ENCODE measurements around the gene EPB41. TPM values are rescaled to one million over a fixed set of nuclear protein-coding genes. Genes with fewer than 3 reads are reported as not detected.

The EPB41 gene
- total RNA-seq, 1 donor from 2014 or later, result 102 TPM

GRCh38 chr1:29094433-29094832 is 180.1 kb downstream of the EPB41 start:
- H3K4me3 Mint-ChIP-seq (ENCODE audit: low read depth), result no peak overlapping the region
- DNase-seq (ENCODE audit: low spot score, unreplicated experiment), result no peak
- H3K4me1 Mint-ChIP-seq (ENCODE audit: low read depth), result peaks cover 5% of the 10 kb centered on the region
- no peaks in the 10 kb centered on the region for H3K27me3 Mint-ChIP-seq
- no peak overlapping the region for H3K27ac Mint-ChIP-seq
- peaks cover 27% of the 10 kb centered on the region for H3K36me3 Mint-ChIP-seq (ENCODE audit: insufficient read depth)
- peaks cover 3% of the 10 kb centered on the region for H3K9me3 Mint-ChIP-seq (ENCODE audit: low read depth)
- no peak for TF ChIP-seq CTCF (IDR thresholded peaks at IDR 0.05; ENCODE audit: unreplicated experiment)

GRCh38 chr1:29094954-29095353 is 180.6 kb downstream of the EPB41 start:
- H3K4me3 Mint-ChIP-seq (ENCODE audit: low read depth), result no peak overlapping the region
- no peak for DNase-seq (ENCODE audit: low spot score, unreplicated experiment)
- peaks cover 5% of the 10 kb centered on the region for H3K4me1 Mint-ChIP-seq (ENCODE audit: low read depth)
- H3K27ac Mint-ChIP-seq, result no peak overlapping the region
- H3K27me3 Mint-ChIP-seq, result no peaks in the 10 kb centered on the region
- peaks cover 29% of the 10 kb centered on the region for H3K36me3 Mint-ChIP-seq (ENCODE audit: insufficient read depth)
- H3K9me3 Mint-ChIP-seq (ENCODE audit: low read depth), result peaks cover 3% of the 10 kb centered on the region
- no peak for TF ChIP-seq CTCF (IDR thresholded peaks at IDR 0.05; ENCODE audit: unreplicated experiment)

- Mint-ChIP-seq H3K4me3 (ENCODE audit: low read depth) (no peak overlapping the region), H3K4me1 (ENCODE audit: low read depth) (no peaks in the 10 kb centered on the region), H3K9me3 (ENCODE audit: low read depth) (peaks cover 3% of the 10 kb centered on the region), H3K27me3 (no peaks in the 10 kb centered on the region), H3K27ac (no peak overlapping the region), H3K36me3 (ENCODE audit: insufficient read depth) (peaks cover 27% of the 10 kb centered on the region)
- no peak for DNase-seq (ENCODE audit: low spot score, unreplicated experiment)
- no peak for TF ChIP-seq CTCF (IDR thresholded peaks at IDR 0.05; ENCODE audit: unreplicated experiment)
Measured at GRCh38 chr1:29096231-29096886, 182.0 kb downstream of the EPB41 start.

DNA sequence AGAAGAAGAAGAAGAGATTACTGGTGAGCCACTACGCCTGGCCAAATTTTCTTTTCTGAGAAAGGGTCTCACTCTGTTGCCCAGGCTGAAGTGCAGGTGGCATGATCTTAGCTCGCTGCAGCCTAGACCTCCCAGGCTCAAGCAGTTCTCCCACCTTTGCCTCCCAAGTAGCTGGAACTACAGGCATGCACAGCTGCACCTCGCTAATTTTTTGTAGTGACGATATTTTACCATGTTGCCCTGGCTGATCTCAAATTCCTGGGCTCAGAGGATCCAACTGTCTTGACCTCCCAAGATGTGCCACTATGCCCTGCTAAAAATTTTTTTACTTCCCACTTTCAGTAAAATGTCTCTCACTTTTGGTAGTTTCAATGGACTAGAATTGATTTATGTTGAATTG is 184.9 kb downstream of the EPB41 start:
- Mint-ChIP-seq H3K9me3 (ENCODE audit: low read depth) (no peaks in the 10 kb centered on the region), H3K4me1 (ENCODE audit: low read depth) (no peaks in the 10 kb centered on the region), H3K27me3 (no peaks in the 10 kb centered on the region), H3K4me3 (ENCODE audit: low read depth) (no peak overlapping the region), H3K27ac (no peak overlapping the region), H3K36me3 (ENCODE audit: insufficient read depth) (peaks cover 11% of the 10 kb centered on the region)
- TF ChIP-seq CTCF (IDR thresholded peaks at IDR 0.05; ENCODE audit: unreplicated experiment), result no peak
- no peak for DNase-seq (ENCODE audit: low spot score, unreplicated experiment)

- Mint-ChIP-seq H3K36me3 (ENCODE audit: insufficient read depth) (peaks cover 11% of the 10 kb centered on the region), H3K27me3 (no peaks in the 10 kb centered on the region), H3K9me3 (ENCODE audit: low read depth) (no peaks in the 10 kb centered on the region), H3K4me3 (ENCODE audit: low read depth) (no peak overlapping the region), H3K27ac (no peak overlapping the region), H3K4me1 (ENCODE audit: low read depth) (no peaks in the 10 kb centered on the region)
- no peak for TF ChIP-seq CTCF (IDR thresholded peaks at IDR 0.05; ENCODE audit: unreplicated experiment)
- DNase-seq (ENCODE audit: low spot score, unreplicated experiment), result no peak
Measured at GRCh38 chr1:29100487-29100886, 186.1 kb downstream of the EPB41 start.

All from progenitor cell of endocrine pancreas (in vitro differentiated cells).